Activated CD4-positive, CD25-positive, alpha-beta regulatory T cell (primary cell): ENCODE data around the gene SORCS2.
"Not testable (repeated sequence)": the region's sequence is repeated elsewhere in the genome, so short reads cannot be mapped to it uniquely, and the experiment has no call there.

Source experiments
- DNase-seq, 4 experiments: peaks; one replicate each; lab custom pipeline; 2025; lab: John Stamatoyannopoulos, UW

SORCS2 gene

DNA sequence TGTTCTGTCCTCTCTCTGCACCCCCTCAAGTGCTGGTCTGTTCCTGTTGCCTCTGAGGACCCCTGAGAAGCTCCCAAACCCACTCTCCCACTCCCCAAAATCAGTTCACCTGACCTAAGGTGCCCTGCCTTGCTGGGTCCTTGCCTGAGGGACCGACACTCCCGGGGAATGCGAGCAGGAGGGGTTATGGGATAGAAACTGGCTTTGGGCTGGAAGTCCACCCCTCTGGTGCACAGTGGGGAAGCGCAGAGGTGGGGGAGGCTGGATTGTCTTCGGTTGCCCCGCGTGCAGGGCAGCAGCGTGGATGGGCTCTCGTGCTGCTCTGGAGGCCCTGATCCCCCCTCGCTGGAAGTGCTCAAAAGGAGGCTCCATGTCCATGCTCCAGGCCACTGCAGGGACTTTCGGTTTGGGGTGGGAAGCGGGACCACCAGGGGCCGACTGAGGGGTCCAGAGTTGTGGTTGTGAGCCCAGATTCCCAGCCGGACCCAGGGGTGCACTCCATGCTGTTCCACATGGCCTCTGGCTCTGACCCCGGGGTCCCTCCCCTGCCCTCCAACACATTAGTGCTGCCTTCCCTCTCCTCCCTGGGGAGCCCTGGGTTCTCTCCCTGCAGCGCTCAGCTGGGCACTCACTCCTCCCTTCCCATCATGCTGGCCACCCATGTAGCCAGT lies 7.6 kb downstream of the SORCS2 start:
- DNase-seq: no peak

GRCh38 chr4:7200801-7201200 lies 8.5 kb downstream of the SORCS2 start:
- no peak for DNase-seq

GRCh38 chr4:7201420-7202305 lies 9.3 kb downstream of the SORCS2 start:
- no peak for DNase-seq

DNA sequence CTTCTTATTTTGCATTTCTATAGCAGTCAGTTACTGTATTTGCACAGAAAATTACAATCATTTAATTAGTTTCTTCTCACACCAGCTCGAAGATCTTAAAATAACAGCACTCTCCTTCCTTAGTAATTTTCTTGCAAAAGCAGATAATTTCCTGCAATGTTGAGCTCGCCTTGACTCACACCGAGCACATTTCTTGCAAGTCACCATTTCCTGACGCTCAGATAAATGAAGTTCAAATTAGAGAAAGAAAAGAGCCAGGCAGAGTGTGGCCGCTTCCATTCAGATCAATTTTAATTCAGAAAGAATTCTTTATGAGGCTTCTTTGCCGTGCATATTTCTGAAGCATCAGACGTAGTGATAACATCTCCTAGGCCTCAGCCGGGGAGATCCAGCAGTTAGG lies 10.1 kb downstream of the SORCS2 start:
- DNase-seq: no peak

DNA sequence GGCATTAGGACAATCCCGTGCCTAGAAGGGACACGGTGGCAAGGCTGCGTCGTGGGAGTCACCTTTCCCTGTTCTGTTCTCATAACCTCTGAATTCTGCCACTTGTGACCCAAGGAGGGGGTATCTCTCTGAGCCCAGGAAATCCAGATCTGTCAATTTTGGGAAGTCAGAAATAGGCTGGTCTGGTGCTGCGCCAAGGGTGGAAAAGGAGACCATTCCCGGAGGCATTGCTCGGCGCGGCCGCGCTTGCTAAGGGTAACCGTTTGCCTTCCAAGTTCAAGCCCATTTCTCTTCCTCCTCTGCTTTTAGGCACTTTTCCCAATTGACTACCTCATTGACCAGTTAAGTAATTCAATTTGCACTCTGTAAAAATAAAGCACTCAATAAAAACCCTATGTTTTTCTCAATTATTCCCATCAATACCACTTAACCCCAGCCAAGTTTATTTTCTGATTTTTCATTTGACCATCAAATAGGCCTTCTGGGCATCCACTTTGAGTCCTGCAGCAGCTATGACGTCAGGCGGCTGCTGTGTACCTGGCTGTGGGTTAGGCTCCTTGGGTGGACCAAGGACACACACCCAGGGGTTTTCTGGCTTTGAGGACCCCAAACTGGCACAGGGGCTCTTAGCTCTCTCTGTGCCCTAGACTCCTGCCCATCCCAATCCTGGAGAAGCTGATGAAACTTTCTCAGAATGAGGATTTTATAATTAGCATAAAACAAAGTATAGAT lies 12.5 kb downstream of the SORCS2 start:
- no peak for DNase-seq

- no peak for DNase-seq
Observed at GRCh38 chr4:7206385-7206784, 14.0 kb downstream of the SORCS2 start.

- no peak for DNase-seq
Observed at GRCh38 chr4:7206911-7207567, 14.7 kb downstream of the SORCS2 start.

DNA sequence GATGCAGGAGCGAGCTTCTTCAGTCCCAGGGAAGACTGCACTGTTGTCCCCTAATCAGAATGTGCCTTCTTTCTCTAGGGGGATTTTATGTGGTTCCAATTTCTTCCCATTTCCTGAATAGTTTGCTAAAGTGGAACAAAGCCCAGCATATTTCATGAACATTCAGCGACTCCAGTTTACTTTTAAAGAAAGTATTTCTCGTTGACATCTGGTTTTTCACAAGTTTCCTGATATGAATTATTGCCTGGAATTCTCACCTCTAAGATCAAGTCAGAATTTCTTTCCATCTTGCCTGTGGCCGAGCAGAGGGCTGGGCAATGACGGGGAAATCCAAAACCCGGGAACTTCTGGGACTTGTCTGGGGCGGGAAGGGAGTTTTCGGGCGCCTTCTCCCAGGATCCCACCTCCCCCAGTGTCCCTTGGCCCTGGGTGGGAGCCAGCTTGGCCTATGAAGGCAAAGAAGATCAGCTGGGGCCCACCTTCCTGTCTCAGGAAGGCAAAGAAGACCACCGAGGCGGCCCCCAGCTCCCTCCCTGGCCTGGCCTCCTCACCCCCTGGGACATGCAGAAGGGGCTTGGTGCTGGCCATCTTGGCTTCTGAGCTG lies 15.4 kb downstream of the SORCS2 start:
- no peak for DNase-seq

GRCh38 chr4:7208509-7209451 lies 16.4 kb downstream of the SORCS2 start:
- no peak for DNase-seq

DNA sequence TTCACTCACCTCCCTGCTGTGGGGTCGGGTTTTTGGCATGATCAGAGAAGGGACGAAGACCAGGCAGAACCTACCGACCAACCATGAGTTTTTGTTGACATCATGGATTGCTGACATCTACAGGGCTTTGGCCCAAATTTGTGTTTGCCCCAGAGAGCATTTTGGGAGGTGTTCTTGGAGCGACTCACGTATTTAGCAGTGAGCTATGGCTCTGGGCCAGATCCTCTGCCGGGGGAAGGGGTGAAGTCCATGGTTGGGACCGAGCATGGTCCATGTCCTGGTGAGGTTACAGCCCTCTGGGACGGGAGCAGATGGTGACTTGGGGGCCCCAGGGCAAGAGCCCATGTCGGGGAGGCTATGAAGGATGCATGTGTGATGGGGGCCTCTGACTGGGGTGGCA lies 17.4 kb downstream of the SORCS2 start:
- DNase-seq: no peak

- DNase-seq: no peak
Observed at GRCh38 chr4:7210824-7211223, 18.5 kb downstream of the SORCS2 start.

GRCh38 chr4:7212101-7212674 lies 19.9 kb downstream of the SORCS2 start:
- DNase-seq: no peak

DNA sequence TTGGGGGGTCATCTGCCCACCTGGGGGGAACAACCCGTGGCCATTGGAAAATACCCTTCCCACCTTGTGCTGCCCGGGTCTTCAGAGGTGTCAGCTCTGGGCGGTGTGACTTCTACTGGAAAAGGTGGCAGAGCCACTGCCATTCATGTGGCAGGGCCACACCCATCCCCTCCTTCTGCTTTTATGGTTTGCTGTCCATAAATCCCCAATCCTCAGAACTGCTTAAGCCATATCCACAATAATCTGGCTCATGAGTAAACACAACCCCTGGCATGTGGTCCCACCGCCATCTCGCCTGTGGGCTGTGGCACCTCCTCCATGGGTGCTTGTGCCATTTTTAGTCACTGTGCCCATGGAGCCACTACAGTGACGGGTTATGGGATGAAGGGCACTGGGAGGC lies 20.6 kb downstream of the SORCS2 start:
- DNase-seq: no peak

DNA sequence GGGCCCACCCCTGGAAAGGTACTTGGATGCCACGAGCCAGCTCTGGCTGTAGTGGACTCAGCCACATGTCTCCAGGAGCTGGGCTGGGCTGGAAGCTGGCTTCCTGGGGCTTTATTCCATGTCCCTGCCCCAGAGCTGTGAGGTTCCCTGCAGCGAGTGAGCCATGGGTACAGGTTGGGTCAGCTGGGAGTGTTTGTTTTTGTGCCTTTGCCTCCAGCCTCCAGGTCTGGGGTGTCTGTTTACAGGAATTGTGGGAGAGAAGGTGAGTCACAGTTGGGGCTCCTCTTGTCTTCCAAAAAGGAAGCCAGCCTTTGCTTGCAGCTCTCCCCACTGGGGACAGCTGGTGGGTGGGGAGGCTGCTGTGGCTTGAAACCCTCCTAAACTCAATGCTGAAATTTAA lies 21.5 kb downstream of the SORCS2 start:
- no peak for DNase-seq

DNA sequence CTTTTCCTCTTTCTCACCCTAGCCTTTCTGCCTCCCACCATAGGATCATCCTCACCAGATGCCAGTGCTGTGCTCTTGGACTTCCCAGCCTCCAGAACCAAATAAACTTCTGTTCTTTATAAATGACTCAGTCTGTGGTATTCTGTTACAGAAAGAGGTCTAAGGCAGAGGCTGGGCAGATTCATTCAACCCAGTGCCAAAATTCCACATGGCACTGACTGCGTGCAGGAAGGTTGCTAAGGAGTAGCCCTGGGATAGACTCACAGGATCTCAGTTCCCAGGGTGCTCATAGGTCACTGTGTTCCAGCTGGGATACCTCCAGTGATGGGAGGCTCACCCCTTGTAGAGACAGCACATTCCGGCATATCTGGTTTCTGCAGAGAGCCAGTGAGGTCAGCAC lies 22.0 kb downstream of the SORCS2 start:
- DNase-seq: no peak

- not testable (repeated sequence) for DNase-seq
Observed at GRCh38 chr4:7215187-7215586, 22.8 kb downstream of the SORCS2 start.

DNA sequence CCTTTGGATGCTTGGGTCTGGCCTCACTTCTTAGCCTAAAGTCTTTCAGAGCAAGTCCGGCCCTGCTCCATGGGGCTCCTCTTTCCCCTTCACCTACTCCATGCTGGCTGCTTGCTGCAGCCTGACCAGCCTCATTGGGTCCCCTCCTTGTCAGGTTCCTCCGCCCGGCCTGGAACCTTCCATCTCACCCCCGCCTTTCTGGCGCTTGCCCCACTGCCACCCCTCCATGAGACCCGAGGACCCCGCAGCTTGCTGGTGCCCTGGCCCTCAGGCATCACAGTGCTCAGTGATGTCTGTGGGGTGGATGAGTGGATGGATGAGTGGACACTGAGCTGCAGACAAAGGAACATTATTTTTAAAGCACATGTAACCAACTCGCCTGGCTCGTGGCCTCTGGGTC lies 24.7 kb downstream of the SORCS2 start:
- DNase-seq: no peak

DNA sequence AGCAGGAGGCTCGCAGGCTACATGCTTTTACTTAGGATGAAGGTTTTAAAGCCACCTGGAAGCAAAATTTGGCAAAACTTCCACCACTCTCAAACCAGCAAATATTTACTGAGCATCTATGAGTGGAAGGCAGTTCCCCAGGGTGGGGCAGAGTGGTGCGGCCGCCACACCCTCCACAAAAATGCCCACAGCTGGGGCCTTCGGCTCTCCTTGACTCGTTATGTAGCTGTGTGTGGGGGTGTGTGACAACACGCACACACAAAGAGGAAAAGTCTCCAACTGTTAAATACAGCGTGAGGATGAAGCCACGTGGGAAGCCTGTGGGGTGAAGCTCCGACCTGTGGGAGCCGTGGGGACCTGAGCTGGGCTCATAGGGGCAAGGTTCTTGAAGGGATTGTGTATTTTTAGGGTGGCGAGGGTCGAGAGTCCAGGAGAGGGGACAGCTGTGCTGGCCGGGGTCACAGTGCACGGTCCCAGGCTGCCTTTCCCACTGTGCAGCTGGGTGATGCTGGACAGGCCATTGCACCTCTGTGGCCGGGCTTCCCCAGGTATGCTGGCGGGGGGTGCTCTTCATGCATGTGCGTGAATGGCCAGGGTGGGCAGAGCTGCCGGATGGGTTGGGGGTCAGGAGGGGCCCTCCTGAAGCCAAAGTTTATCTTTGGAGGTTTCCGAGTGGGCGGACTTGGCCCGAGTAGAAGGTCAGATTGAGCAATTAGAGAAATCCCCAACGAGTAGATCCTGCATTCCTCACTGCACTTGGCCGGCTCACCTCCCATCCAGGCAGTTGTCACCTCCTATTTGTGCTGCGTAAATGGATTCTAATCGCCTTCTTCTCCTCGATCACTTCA lies 25.4 kb downstream of the SORCS2 start:
- no peak for DNase-seq

DNA sequence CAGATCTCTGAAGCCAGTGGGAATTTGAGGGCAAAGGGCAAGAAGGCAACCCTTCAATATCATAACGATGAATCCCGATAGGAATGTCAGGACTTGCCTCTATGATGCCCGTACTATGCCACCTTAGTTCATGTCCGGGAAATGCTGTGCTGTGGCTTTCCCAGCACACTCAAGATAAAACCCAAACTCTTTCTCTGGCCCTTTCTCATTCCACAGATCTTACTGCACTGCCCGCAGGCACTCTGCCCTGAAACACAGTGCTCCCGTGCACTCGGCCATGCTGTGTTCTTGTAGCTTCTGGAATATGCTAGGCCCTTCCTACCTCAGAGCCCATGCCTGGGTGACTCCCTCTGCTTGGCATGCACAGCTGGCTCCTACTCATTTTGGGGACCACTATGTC lies 26.3 kb downstream of the SORCS2 start:
- no peak for DNase-seq
